RCC 7860 (cell line): Measurements from ENCODE around the gene EYA2.

ENCODE experiments used
- DNase-seq: peaks from one replicate; pipeline ENCODE4 v3.0.0-alpha.2; 2015; ENCODE audit warnings: low spot score
- FAIRE-seq: peaks from 2 replicates; lab custom pipeline; 2012; peaks lifted over from hg19 to GRCh38; lab: Jason Lieb, UNC

The EYA2 gene

GRCh38 chr20:47213966-47214365, 319.3 kb downstream of the EYA2 start:
- FAIRE-seq, result no peak
- no peak for DNase-seq

GRCh38 chr20:47215653-47216397, 321.2 kb downstream of the EYA2 start:
- FAIRE-seq, result no peak
- no peak for DNase-seq

GRCh38 chr20:47216819-47217410, 322.3 kb downstream of the EYA2 start:
- no peak for FAIRE-seq
- DNase-seq, result no peak

- FAIRE-seq, result no peak
- no peak for DNase-seq
These were observed 323.1 kb downstream of the EYA2 start for GRCh38 chr20:47217482-47218446.

- DNase-seq (no peak), FAIRE-seq (no peak)
These were observed 325.5 kb downstream of the EYA2 start for GRCh38 chr20:47220161-47220582.

- no peak for DNase-seq
- FAIRE-seq, result no peak
These were observed 326.5 kb downstream of the EYA2 start for GRCh38 chr20:47221036-47221625.

GRCh38 chr20:47222468-47223119, 328.0 kb downstream of the EYA2 start:
- FAIRE-seq (no peak), DNase-seq (no peak)

GRCh38 chr20:47223896-47224295, 329.3 kb downstream of the EYA2 start:
- no peak for FAIRE-seq

GRCh38 chr20:47224300-47224791, 329.7 kb downstream of the EYA2 start:
- no peak for FAIRE-seq
- no peak for DNase-seq

More at GRCh38 chr20:47223896-47224295, 329.3 kb downstream of the EYA2 start:
- no peak for DNase-seq

- DNase-seq, result no peak
- FAIRE-seq, result no peak
These were observed 330.2 kb downstream of the EYA2 start for GRCh38 chr20:47224857-47225256.

- no peak for FAIRE-seq
- no peak for DNase-seq
These were observed 330.8 kb downstream of the EYA2 start for GRCh38 chr20:47225458-47225857.

- no peak for FAIRE-seq
- DNase-seq, result no peak
These were observed 332.5 kb downstream of the EYA2 start for GRCh38 chr20:47227119-47227518.

GRCh38 chr20:47227576-47227975, 332.9 kb downstream of the EYA2 start:
- no peak for FAIRE-seq
- no peak for DNase-seq

GRCh38 chr20:47228654-47229053, 334.0 kb downstream of the EYA2 start:
- FAIRE-seq (no peak), DNase-seq (no peak)

GRCh38 chr20:47230811-47231256, 336.2 kb downstream of the EYA2 start:
- FAIRE-seq (no peak), DNase-seq (no peak)

- DNase-seq (no peak), FAIRE-seq (no peak)
These were observed 336.9 kb downstream of the EYA2 start for GRCh38 chr20:47231382-47232039.

- DNase-seq, result no peak
- no peak for FAIRE-seq
These were observed 337.9 kb downstream of the EYA2 start for GRCh38 chr20:47232518-47232917.

GRCh38 chr20:47233333-47234188, 338.9 kb downstream of the EYA2 start:
- FAIRE-seq (no peak), DNase-seq (no peak)

GRCh38 chr20:47235111-47235510, 340.5 kb downstream of the EYA2 start:
- FAIRE-seq, result no peak

More at GRCh38 chr20:47235111-47235510, 340.5 kb downstream of the EYA2 start:
- no peak for DNase-seq
